Nucleus accumbens (tissue), 56 donors: ENCODE measurements around the gene CGB7.
"Not testable (repeated sequence)": the region's sequence is repeated elsewhere in the genome, so short reads cannot be mapped to it uniquely, and the experiment has no call there.

Experiments
- DNase-seq, 56 donors: peaks; one replicate each; lab custom pipeline; 2025; lab: John Stamatoyannopoulos, UW

The CGB7 gene

GRCh38 chr19:49074869-49075268 is 17.3 kb upstream of the CGB7 start:
- peak in 37 of 56 donors; percentile 1 to 73 (median 22) for DNase-seq

GRCh38 chr19:49073514-49074378 is 16.2 kb upstream of the CGB7 start:
- DNase-seq, result no peak

GRCh38 chr19:49071860-49072547 is 14.5 kb upstream of the CGB7 start:
- peak in 1 of 56 donors; percentile 6 for DNase-seq

GRCh38 chr19:49070416-49070815 is 12.9 kb upstream of the CGB7 start:
- no peak for DNase-seq

GRCh38 chr19:49069026-49069425 is 11.5 kb upstream of the CGB7 start:
- no peak for DNase-seq

GRCh38 chr19:49067554-49067953 is 10.0 kb upstream of the CGB7 start:
- DNase-seq, result no peak

- DNase-seq, result no peak
Observed at GRCh38 chr19:49065905-49066512, 8.5 kb upstream of the CGB7 start.

GRCh38 chr19:49064768-49065611 is 7.4 kb upstream of the CGB7 start, which contains the start of gene NTF4:
TSS of gene NTF4 (minus strand) at chr19:49064818. CDS start at chr19:49061997, 2,821 bp downstream.
- DNase-seq, result peak in 1 of 56 donors; percentile 7

GRCh38 chr19:49064029-49064629 is 6.6 kb upstream of the CGB7 start:
- DNase-seq, result no peak

- no peak for DNase-seq
Observed at GRCh38 chr19:49061445-49061844, 3.9 kb upstream of the CGB7 start.

- DNase-seq, result no peak
Observed at GRCh38 chr19:49061000-49061399, 3.5 kb upstream of the CGB7 start.

- DNase-seq, result no peak
Observed at GRCh38 chr19:49059053-49059452, 1.5 kb upstream of the CGB7 start.

GRCh38 chr19:49058562-49058961 is 1.0 kb upstream of the CGB7 start:
- no peak for DNase-seq

- DNase-seq, result not testable (repeated sequence)
Observed at GRCh38 chr19:49056902-49057596, 500 bp downstream of the CGB7 start.

- peak in 4 of 56 donors; percentile 7 to 21 (median 14) for DNase-seq
Observed at GRCh38 chr19:49056101-49056901, 1.2 kb downstream of the CGB7 start.

GRCh38 chr19:49050376-49051033 is 7.0 kb downstream of the CGB7 start:
- not testable (repeated sequence) for DNase-seq

- not testable (repeated sequence) for DNase-seq
Observed at GRCh38 chr19:49049834-49050233, 7.7 kb downstream of the CGB7 start.

GRCh38 chr19:49049011-49049410 is 8.5 kb downstream of the CGB7 start, which contains the start of gene CGB8:
TSS of gene CGB8 (minus strand) at chr19:49049111. CDS start at chr19:49048739, 372 bp downstream.
- DNase-seq, result not testable (repeated sequence)
